Stimulated activated CD8-positive, alpha-beta memory T cell treated with anti-CD3 and anti-CD28 coated beads, Interleukin-7, amount 100 ng/mL, for 24 hours (primary cell): ENCODE measurements around the gene PIK3R6.

Source experiments
- DNase-seq: peaks from one replicate; pipeline ENCODE4 v3.0.0-alpha.2; 2020; ENCODE audit warnings: low read depth

The PIK3R6 gene

GRCh38 chr17:8894673-8895578 is 27.5 kb upstream of the PIK3R6 start:
- no peak for DNase-seq

GRCh38 chr17:8894202-8894671 is 26.8 kb upstream of the PIK3R6 start:
- no peak for DNase-seq

- DNase-seq = no peak
Observed at GRCh38 chr17:8893621-8894201, 26.2 kb upstream of the PIK3R6 start.

- DNase-seq = no peak
Observed at GRCh38 chr17:8893059-8893458, 25.6 kb upstream of the PIK3R6 start.

- DNase-seq = no peak
Observed at GRCh38 chr17:8892338-8892690, 24.8 kb upstream of the PIK3R6 start.

- no peak for DNase-seq
Observed at GRCh38 chr17:8890671-8891070, 23.2 kb upstream of the PIK3R6 start.

GRCh38 chr17:8889458-8890210 is 22.2 kb upstream of the PIK3R6 start:
- no peak for DNase-seq

- DNase-seq = no peak
Observed at GRCh38 chr17:8888704-8889302, 21.3 kb upstream of the PIK3R6 start.

GRCh38 chr17:8887834-8888703 is 20.6 kb upstream of the PIK3R6 start:
- no peak for DNase-seq

GRCh38 chr17:8887301-8887700 is 19.8 kb upstream of the PIK3R6 start:
- DNase-seq = no peak

- DNase-seq = no peak
Observed at GRCh38 chr17:8885967-8886684, 18.7 kb upstream of the PIK3R6 start.

GRCh38 chr17:8885163-8885966 is 17.9 kb upstream of the PIK3R6 start:
- peak; percentile 32 for DNase-seq

- DNase-seq = no peak
Observed at GRCh38 chr17:8884336-8884990, 17.0 kb upstream of the PIK3R6 start.

- no peak for DNase-seq
Observed at GRCh38 chr17:8883353-8883752, 15.9 kb upstream of the PIK3R6 start.

GRCh38 chr17:8881606-8882005 is 14.1 kb upstream of the PIK3R6 start:
- DNase-seq = no peak

- no peak for DNase-seq
Observed at GRCh38 chr17:8880466-8880865, 13.0 kb upstream of the PIK3R6 start.

- no peak for DNase-seq
Observed at GRCh38 chr17:8879410-8879809, 11.9 kb upstream of the PIK3R6 start.

GRCh38 chr17:8877984-8878383 is 10.5 kb upstream of the PIK3R6 start:
- DNase-seq = no peak

GRCh38 chr17:8875957-8876356 is 8.5 kb upstream of the PIK3R6 start:
- DNase-seq = no peak
